Ishikawa (cell line): Measurements from ENCODE around the gene CMTM2.

Experiments
- CEBPB ChIP-seq: IDR thresholded peaks from 2 replicates; pipeline ENCODE4 v1.6.1; 2012
- CREB1 ChIP-seq: IDR thresholded peaks from 2 replicates; pipeline ENCODE4 v1.6.1; 2012; ENCODE audit warnings: low read depth
- EGR1 ChIP-seq: IDR thresholded peaks from 2 replicates; pipeline ENCODE4 v1.6.1; 2012
- EP300 ChIP-seq: IDR thresholded peaks from 2 replicates; pipeline ENCODE4 v1.6.1; 2012; ENCODE audit warnings: borderline replicate concordance
- FOXM1 ChIP-seq: IDR thresholded peaks from 2 replicates; pipeline ENCODE4 v1.6.1; 2012; ENCODE audit warnings: low read depth, borderline replicate concordance
- NFIC ChIP-seq: IDR thresholded peaks from 2 replicates; pipeline ENCODE4 v1.6.1; 2012
- RAD21 ChIP-seq: IDR thresholded peaks from 2 replicates; pipeline ENCODE4 v1.6.1; 2012; ENCODE audit warnings: low read depth
- TAF1 ChIP-seq: IDR thresholded peaks from 2 replicates; pipeline ENCODE4 v1.6.1; 2012; ENCODE audit warnings: low read depth, mild to moderate bottlenecking
- TCF12 ChIP-seq: IDR thresholded peaks from 2 replicates; pipeline ENCODE4 v1.6.1; 2012; ENCODE audit warnings: low read depth
- TEAD4 ChIP-seq: IDR thresholded peaks from 2 replicates; pipeline ENCODE4 v1.6.1; 2012
- USF1 ChIP-seq: IDR thresholded peaks from 2 replicates; pipeline ENCODE4 v1.6.1; 2012
- YY1 ChIP-seq: IDR thresholded peaks from 2 replicates; pipeline ENCODE4 v1.6.1; 2012; ENCODE audit warnings: low read depth
- ZBTB7A ChIP-seq: IDR thresholded peaks from 2 replicates; pipeline ENCODE4 v1.6.1; 2012; ENCODE audit warnings: low read depth
- TF ChIP-seq, protein P1 (sequence below): IDR thresholded peaks from 2 replicates; pipeline ENCODE4 v1.6.1; 2012; ENCODE audit warnings: low read depth, mild to moderate bottlenecking
- TF ChIP-seq, protein P2 (sequence below): IDR thresholded peaks from 2 replicates; pipeline ENCODE4 v1.6.1; 2012

Gene CMTM2

DNA sequence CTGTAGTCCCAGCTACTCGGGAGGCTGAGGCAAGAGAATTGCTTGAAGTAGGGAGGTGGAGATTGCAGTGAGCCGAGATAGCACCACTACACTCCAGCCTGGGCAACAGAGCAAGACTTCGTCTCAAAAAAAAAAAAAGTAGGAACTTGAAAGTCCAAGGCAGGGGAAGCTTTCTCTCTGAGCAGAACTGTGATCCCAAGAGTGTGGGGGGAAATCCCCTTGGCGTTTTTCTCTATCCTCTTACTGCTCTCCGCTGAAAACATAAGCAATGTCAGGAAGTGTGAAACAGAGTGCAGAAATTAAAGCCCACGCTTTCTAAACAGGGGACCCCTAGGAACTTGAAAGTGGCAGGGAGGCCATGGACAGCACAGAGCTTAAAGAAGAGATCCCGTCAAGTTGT is 15.5 kb downstream of the CMTM2 start:
- no peak for TF ChIP-seq TAF1
- TF ChIP-seq, protein P1, sequence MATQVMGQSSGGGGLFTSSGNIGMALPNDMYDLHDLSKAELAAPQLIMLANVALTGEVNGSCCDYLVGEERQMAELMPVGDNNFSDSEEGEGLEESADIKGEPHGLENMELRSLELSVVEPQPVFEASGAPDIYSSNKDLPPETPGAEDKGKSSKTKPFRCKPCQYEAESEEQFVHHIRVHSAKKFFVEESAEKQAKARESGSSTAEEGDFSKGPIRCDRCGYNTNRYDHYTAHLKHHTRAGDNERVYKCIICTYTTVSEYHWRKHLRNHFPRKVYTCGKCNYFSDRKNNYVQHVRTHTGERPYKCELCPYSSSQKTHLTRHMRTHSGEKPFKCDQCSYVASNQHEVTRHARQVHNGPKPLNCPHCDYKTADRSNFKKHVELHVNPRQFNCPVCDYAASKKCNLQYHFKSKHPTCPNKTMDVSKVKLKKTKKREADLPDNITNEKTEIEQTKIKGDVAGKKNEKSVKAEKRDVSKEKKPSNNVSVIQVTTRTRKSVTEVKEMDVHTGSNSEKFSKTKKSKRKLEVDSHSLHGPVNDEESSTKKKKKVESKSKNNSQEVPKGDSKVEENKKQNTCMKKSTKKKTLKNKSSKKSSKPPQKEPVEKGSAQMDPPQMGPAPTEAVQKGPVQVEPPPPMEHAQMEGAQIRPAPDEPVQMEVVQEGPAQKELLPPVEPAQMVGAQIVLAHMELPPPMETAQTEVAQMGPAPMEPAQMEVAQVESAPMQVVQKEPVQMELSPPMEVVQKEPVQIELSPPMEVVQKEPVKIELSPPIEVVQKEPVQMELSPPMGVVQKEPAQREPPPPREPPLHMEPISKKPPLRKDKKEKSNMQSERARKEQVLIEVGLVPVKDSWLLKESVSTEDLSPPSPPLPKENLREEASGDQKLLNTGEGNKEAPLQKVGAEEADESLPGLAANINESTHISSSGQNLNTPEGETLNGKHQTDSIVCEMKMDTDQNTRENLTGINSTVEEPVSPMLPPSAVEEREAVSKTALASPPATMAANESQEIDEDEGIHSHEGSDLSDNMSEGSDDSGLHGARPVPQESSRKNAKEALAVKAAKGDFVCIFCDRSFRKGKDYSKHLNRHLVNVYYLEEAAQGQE: no peak
- no peak for TF ChIP-seq TEAD4
- TF ChIP-seq FOXM1: no peak
- no peak for TF ChIP-seq USF1
- TF ChIP-seq EGR1: no peak
- no peak for TF ChIP-seq YY1
- TF ChIP-seq, protein P2, sequence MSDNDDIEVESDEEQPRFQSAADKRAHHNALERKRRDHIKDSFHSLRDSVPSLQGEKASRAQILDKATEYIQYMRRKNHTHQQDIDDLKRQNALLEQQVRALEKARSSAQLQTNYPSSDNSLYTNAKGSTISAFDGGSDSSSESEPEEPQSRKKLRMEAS: no peak
- TF ChIP-seq ZBTB7A: no peak
- no peak for TF ChIP-seq NFIC
- no peak for TF ChIP-seq TCF12
- TF ChIP-seq EP300: no peak
- TF ChIP-seq RAD21: no peak
- no peak for TF ChIP-seq CREB1
- no peak for TF ChIP-seq CEBPB

DNA sequence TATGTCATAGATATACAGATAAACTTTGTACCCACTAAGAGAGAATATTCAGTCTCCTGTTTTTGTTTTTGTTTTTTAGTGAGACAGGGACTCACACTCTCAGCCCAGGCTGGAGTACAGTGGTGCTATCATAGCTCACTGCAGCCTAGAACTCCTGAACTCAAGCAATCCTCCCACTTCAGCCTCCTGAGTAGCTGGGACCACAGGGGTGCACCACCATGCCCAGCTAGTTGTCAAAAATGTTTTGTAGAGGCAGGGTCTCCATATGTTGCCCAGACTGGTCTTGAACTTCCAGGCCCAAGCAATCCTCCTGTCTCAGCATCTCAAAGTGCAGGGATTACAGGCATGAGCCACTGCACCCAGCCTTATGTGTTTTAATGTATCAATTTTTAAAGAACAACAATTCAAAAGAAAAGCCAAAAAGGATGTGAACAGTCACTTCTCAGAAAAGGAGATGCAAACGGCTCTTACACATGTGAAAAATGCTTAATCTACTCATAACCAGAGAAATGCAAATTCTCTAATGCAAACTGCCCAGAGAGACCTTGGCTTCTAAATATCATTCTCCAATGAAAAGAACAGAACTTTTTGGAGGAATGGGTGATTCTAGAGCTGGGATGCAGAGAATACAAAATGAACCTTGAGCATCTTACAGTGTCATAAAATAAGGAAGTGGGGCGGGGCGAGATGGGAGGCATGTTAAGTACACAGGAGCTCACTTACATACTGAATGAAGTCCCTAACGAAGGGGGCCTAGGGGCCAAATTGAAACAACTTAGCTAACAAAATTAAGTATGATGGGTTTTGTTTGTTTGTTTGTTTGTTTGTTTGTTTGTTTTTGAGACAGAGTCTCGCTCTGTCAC is 18.0 kb downstream of the CMTM2 start:
- TF ChIP-seq, protein P2: no peak
- TF ChIP-seq TAF1: no peak
- no peak for TF ChIP-seq ZBTB7A
- no peak for TF ChIP-seq EP300
- no peak for TF ChIP-seq EGR1
- no peak for TF ChIP-seq CEBPB
- TF ChIP-seq, protein P1: no peak
- TF ChIP-seq YY1: no peak
- TF ChIP-seq USF1: no peak
- TF ChIP-seq TEAD4: no peak
- no peak for TF ChIP-seq TCF12
- TF ChIP-seq CREB1: no peak

GRCh38 chr16:66598111-66598510 is 18.8 kb downstream of the CMTM2 start:
- TF ChIP-seq CREB1: no peak
- TF ChIP-seq EGR1: no peak
- no peak for TF ChIP-seq USF1

GRCh38 chr16:66599726-66600125 is 20.5 kb downstream of the CMTM2 start:
- TF ChIP-seq TEAD4 (no peak), USF1 (no peak), TAF1 (no peak), ZBTB7A (no peak), CREB1 (no peak), YY1 (no peak), CEBPB (no peak), EP300 (no peak), NFIC (no peak)
- TF ChIP-seq, protein P1: no peak
